ENCODE measurements around the gene GPR150.

GPR150 gene

GRCh38 chr5:95609711-95610110, 10.2 kb upstream of the GPR150 start:
- Histone ChIP-seq H3K27ac (ENCODE audit: low read depth, low read length) (no peak overlapping the region), H3K36me3 (ENCODE audit: insufficient read depth, low read length) (no peaks in the 10 kb centered on the region), H3K9ac (ENCODE audit: low read depth, low read length) (no peak overlapping the region), H3K9me3 (ENCODE audit: insufficient read depth, low read depth, low read length) (peaks cover 4% of the 10 kb centered on the region; the same call in 1 of the 2 replicates), H3K27me3 (ENCODE audit: insufficient read depth, low read length) (no peaks in the 10 kb centered on the region), H3K4me1 (ENCODE audit: insufficient read depth, low read length) (no peaks in the 10 kb centered on the region), H3K4me3 (ENCODE audit: low read length) (no peak overlapping the region)
- 92% methylated on average over 3 of the region's 3 CpGs for WGBS

DNA sequence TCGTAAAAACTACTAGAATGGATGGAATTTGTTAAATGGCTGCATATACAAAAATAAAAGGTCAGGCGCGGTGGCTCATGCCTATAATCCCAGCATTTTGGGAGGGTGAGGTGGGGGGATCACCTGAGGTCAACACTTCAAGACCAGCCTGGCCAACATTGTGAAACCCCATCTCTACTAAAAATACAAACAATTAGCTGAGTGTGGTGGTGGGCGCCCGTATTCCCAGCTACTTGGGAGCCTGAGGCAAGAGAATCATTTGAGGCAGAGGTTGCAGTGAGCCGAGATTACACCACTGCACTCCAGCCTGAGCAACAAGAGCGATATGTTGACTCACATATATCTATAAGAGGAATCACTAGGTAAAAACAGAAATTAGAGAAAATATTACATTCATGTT, 9.3 kb upstream of the GPR150 start:
- Histone ChIP-seq H3K4me1 (ENCODE audit: insufficient read depth, low read length) (no peaks in the 10 kb centered on the region), H3K27ac (ENCODE audit: low read depth, low read length) (no peak overlapping the region), H3K9me3 (ENCODE audit: insufficient read depth, low read depth, low read length) (peaks cover 4% of the 10 kb centered on the region; the same call in 1 of the 2 replicates), H3K4me3 (ENCODE audit: low read length) (no peak overlapping the region), H3K9ac (ENCODE audit: low read depth, low read length) (no peak overlapping the region), H3K27me3 (ENCODE audit: insufficient read depth, low read length) (no peaks in the 10 kb centered on the region), H3K36me3 (ENCODE audit: insufficient read depth, low read length) (no peaks in the 10 kb centered on the region)
- WGBS = 96% methylated on average over 6 of the region's 7 CpGs

GRCh38 chr5:95611396-95611795, 8.5 kb upstream of the GPR150 start:
- Histone ChIP-seq H3K36me3 (ENCODE audit: insufficient read depth, low read length) (no peaks in the 10 kb centered on the region), H3K27ac (ENCODE audit: low read depth, low read length) (no peak overlapping the region), H3K9ac (ENCODE audit: low read depth, low read length) (no peak overlapping the region), H3K4me3 (ENCODE audit: low read length) (no peak overlapping the region), H3K27me3 (ENCODE audit: insufficient read depth, low read length) (no peaks in the 10 kb centered on the region), H3K9me3 (ENCODE audit: insufficient read depth, low read depth, low read length) (peaks cover 4% of the 10 kb centered on the region; the same call in 1 of the 2 replicates), H3K4me1 (ENCODE audit: insufficient read depth, low read length) (no peaks in the 10 kb centered on the region)
- WGBS = 85% methylated on average over 1 of the region's 3 CpGs

GRCh38 chr5:95613514-95613913, 6.4 kb upstream of the GPR150 start:
- Histone ChIP-seq H3K4me1 (ENCODE audit: insufficient read depth, low read length) (no peaks in the 10 kb centered on the region), H3K27ac (ENCODE audit: low read depth, low read length) (no peak overlapping the region), H3K4me3 (ENCODE audit: low read length) (no peak overlapping the region), H3K9me3 (ENCODE audit: insufficient read depth, low read depth, low read length) (peaks cover 4% of the 10 kb centered on the region; the same call in 1 of the 2 replicates), H3K36me3 (ENCODE audit: insufficient read depth, low read length) (no peaks in the 10 kb centered on the region), H3K27me3 (ENCODE audit: insufficient read depth, low read length) (peaks cover 15% of the 10 kb centered on the region), H3K9ac (ENCODE audit: low read depth, low read length) (no peak overlapping the region)
- 80% methylated on average over 1 of the region's 1 CpG for WGBS

DNA sequence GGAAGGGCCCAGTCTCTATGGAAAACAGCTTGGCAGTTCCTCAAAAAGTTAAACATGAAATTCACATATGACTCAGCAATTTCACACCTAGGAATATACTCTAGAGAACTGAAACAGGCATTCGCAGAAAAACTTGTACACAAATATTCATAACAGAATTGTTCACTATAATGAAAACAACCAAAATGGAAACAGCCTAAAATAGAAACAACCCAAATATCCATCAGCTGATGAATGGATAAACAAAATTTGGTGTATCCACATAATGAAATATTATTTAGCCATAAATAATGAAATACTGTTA, 4.8 kb upstream of the GPR150 start:
- no peak overlapping the region for H3K4me3 ChIP-seq (ENCODE audit: low read length)
- 100% methylated on average over 1 of the region's 1 CpG for WGBS
- no peak overlapping the region for H3K9ac ChIP-seq (ENCODE audit: low read depth, low read length)
- H3K9me3 ChIP-seq (ENCODE audit: insufficient read depth, low read depth, low read length) = peaks cover 4% of the 10 kb centered on the region; the same call in 1 of the 2 replicates
- H3K27me3 ChIP-seq (ENCODE audit: insufficient read depth, low read length) = peaks cover 31% of the 10 kb centered on the region
- no peaks in the 10 kb centered on the region for H3K36me3 ChIP-seq (ENCODE audit: insufficient read depth, low read length)
- H3K4me1 ChIP-seq (ENCODE audit: insufficient read depth, low read length) = no peaks in the 10 kb centered on the region
- no peak overlapping the region for H3K27ac ChIP-seq (ENCODE audit: low read depth, low read length)

DNA sequence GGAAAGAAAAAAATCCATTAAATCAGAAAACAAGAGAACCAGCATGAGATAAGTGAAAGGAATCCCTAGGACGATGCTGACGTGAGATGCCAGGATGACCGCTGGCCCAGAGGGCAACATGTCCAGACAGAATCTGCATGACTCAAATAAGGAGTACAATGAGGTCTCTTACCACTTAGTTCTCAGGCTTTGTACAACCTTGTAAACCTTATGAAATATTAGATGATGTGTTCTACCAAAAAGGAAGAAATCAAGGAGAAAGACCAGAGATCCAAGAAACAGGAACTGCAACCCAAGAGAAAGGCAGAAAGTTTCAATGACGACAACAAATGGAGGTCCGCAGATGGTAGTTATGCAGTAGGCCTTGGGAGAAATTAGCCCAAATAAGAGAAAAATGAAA, 2.8 kb upstream of the GPR150 start:
- Histone ChIP-seq H3K36me3 (ENCODE audit: insufficient read depth, low read length) (no peaks in the 10 kb centered on the region), H3K27ac (ENCODE audit: low read depth, low read length) (no peak overlapping the region), H3K9ac (ENCODE audit: low read depth, low read length) (no peak overlapping the region), H3K27me3 (ENCODE audit: insufficient read depth, low read length) (peaks cover 51% of the 10 kb centered on the region), H3K4me3 (ENCODE audit: low read length) (no peak overlapping the region), H3K9me3 (ENCODE audit: insufficient read depth, low read depth, low read length) (peaks cover 4% of the 10 kb centered on the region; the same call in 1 of the 2 replicates), H3K4me1 (ENCODE audit: insufficient read depth, low read length) (no peaks in the 10 kb centered on the region)
- 87% methylated on average over 5 of the region's 5 CpGs for WGBS

GRCh38 chr5:95619096-95619495, 791 bp upstream of the GPR150 start:
- Histone ChIP-seq H3K4me3 (ENCODE audit: low read length) (no peak overlapping the region), H3K27me3 (ENCODE audit: insufficient read depth, low read length) (peaks cover 69% of the 10 kb centered on the region), H3K9me3 (ENCODE audit: insufficient read depth, low read depth, low read length) (no peaks in the 10 kb centered on the region), H3K27ac (ENCODE audit: low read depth, low read length) (no peak overlapping the region), H3K36me3 (ENCODE audit: insufficient read depth, low read length) (no peaks in the 10 kb centered on the region), H3K4me1 (ENCODE audit: insufficient read depth, low read length) (no peaks in the 10 kb centered on the region), H3K9ac (ENCODE audit: low read depth, low read length) (no peak overlapping the region)
- 96% methylated on average over 2 of the region's 4 CpGs for WGBS

- peak overlapping the region; percentile 52 for H3K4me3 ChIP-seq (ENCODE audit: low read length)
- H3K9ac ChIP-seq (ENCODE audit: low read depth, low read length) = no peak overlapping the region
- H3K27me3 ChIP-seq (ENCODE audit: insufficient read depth, low read length) = peaks cover 69% of the 10 kb centered on the region
- no peaks in the 10 kb centered on the region for H3K4me1 ChIP-seq (ENCODE audit: insufficient read depth, low read length)
- WGBS = 15% methylated on average over 19 of the region's 19 CpGs
- no peaks in the 10 kb centered on the region for H3K9me3 ChIP-seq (ENCODE audit: insufficient read depth, low read depth, low read length)
- no peaks in the 10 kb centered on the region for H3K36me3 ChIP-seq (ENCODE audit: insufficient read depth, low read length)
- H3K27ac ChIP-seq (ENCODE audit: low read depth, low read length) = no peak overlapping the region
Measured at GRCh38 chr5:95619514-95620029, 315 bp upstream of the GPR150 start.

GRCh38 chr5:95620870-95621838, 1.3 kb downstream of the GPR150 start:
- no peak overlapping the region for H3K27ac ChIP-seq (ENCODE audit: low read depth, low read length)

DNA sequence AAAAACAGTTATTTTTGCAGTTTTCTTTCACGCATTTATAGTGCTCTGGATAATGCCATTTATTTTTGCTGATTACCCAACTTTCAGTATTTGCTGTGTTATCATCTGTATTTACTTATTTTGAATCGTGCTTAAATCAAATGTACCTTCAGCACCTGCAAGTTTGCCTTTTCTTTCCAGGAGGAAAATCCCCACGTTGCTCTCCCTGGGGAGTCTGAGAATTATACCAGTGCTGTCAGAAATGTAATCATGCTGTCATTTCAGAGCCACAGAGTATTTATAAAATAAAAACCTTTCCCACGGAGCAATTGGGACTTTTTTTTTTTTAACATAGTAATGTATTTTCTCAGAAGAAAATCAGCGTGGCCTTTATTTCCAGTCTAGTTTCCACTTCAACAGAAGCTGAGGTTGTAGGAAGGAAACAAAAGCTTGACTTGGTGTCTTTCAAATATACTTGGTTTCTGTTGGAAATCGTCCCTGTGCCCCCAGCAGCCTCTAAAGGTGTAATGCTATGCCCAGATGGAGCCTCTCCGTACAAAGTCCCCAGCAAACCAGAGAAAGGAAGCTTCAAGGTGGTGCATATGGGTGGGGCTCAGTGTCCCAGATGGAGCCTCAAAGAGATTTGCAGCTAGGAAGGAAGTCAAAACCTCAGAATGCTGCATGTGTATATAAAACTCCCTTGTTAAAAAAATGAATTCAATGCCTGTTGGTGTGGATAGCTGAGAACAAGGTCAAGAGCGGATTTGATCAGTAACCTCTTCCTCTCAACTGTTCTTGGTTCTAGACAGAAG, 2.1 kb downstream of the GPR150 start:
- H3K9me3 ChIP-seq (ENCODE audit: insufficient read depth, low read depth, low read length) = no peaks in the 10 kb centered on the region
- H3K4me1 ChIP-seq (ENCODE audit: insufficient read depth, low read length) = no peaks in the 10 kb centered on the region
- H3K9ac ChIP-seq (ENCODE audit: low read depth, low read length) = no peak overlapping the region
- H3K27me3 ChIP-seq (ENCODE audit: insufficient read depth, low read length) = peaks cover 68% of the 10 kb centered on the region
- peak overlapping the region; percentile 52 for H3K4me3 ChIP-seq (ENCODE audit: low read length)
- no peak overlapping the region for H3K27ac ChIP-seq (ENCODE audit: low read depth, low read length)
- 78% methylated on average over 7 of the region's 8 CpGs for WGBS
- no peaks in the 10 kb centered on the region for H3K36me3 ChIP-seq (ENCODE audit: insufficient read depth, low read length)

More at GRCh38 chr5:95620870-95621838, 1.3 kb downstream of the GPR150 start:
- H3K9me3 ChIP-seq (ENCODE audit: insufficient read depth, low read depth, low read length) = no peaks in the 10 kb centered on the region
- H3K36me3 ChIP-seq (ENCODE audit: insufficient read depth, low read length) = no peaks in the 10 kb centered on the region
- no peaks in the 10 kb centered on the region for H3K4me1 ChIP-seq (ENCODE audit: insufficient read depth, low read length)
- peaks cover 69% of the 10 kb centered on the region for H3K27me3 ChIP-seq (ENCODE audit: insufficient read depth, low read length)
- peak overlapping the region; percentile 52 for H3K4me3 ChIP-seq (ENCODE audit: low read length)
- peak overlapping the region; percentile 57 for H3K9ac ChIP-seq (ENCODE audit: low read depth, low read length)
- 2% methylated on average over 92 of the region's 92 CpGs for WGBS

DNA sequence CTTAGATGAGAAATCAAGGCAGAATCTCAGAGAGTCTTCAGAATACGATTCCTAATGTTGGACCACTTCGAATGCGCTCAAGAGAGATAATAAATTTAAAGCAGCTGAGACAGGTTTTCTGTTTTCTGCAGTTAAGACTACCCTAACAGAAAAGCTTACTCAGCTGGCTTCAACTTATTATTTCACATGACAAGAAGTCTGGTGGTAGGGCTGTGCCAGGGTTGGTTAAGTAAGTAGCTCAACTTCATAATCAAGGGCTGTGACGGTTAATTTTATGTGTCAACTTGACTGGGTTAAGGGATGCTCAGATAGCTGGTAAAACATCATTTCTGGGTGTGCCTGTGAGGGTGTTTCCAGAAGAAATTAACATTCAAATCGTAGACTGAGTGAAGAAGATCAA, 3.8 kb downstream of the GPR150 start:
- peaks cover 10% of the 10 kb centered on the region for H3K9me3 ChIP-seq (ENCODE audit: insufficient read depth, low read depth, low read length)
- H3K4me1 ChIP-seq (ENCODE audit: insufficient read depth, low read length) = no peaks in the 10 kb centered on the region
- peaks cover 52% of the 10 kb centered on the region for H3K27me3 ChIP-seq (ENCODE audit: insufficient read depth, low read length)
- H3K27ac ChIP-seq (ENCODE audit: low read depth, low read length) = no peak overlapping the region
- no peaks in the 10 kb centered on the region for H3K36me3 ChIP-seq (ENCODE audit: insufficient read depth, low read length)
- H3K9ac ChIP-seq (ENCODE audit: low read depth, low read length) = no peak overlapping the region
- WGBS = 94% methylated on average over 5 of the region's 5 CpGs
- no peak overlapping the region for H3K4me3 ChIP-seq (ENCODE audit: low read length)
